GM20431 (cell line): ENCODE measurements around the gene LDLRAD3.
"Not testable (repeated sequence)": the region's sequence is repeated elsewhere in the genome, so short reads cannot be mapped to it uniquely, and the experiment has no call there.

Experiments
- in situ Hi-C: fragments of 300-500 bp; cut with MseI, MboI; formaldehyde crosslinking; loops from one replicate; pipeline ENCODE4 v1.15.0; 2020; ENCODE audit warnings: low sequenced_read_pairs; ENCODE audit not compliant: unreplicated experiment

The LDLRAD3 gene

GRCh38 chr11:36037031-36037430, 93.2 kb downstream of the LDLRAD3 start:
- in situ Hi-C loops = no loop called here

DNA sequence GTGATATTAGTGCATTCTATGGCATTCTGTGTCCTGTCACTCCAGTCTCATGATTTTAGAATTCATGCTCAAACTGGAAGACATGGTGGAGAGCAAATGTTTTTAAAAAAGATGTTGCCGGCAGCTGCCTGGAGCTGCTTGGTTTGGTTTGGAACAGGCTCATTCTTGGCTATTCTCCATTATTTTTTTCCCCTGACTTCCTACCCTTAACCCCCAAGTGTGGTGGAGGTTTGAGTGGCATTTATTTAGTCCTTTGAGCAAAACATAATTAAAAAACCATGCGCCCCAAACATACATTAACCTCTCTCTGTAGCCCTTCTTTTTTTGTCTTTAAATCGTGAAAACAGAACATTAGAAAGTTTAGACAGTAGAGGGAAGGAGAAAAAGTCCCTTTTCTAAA, 94.7 kb downstream of the LDLRAD3 start:
- in situ Hi-C loops = no loop called here

- in situ Hi-C loops = no loop called here
These were observed 95.6 kb downstream of the LDLRAD3 start for GRCh38 chr11:36039471-36039870.

- in situ Hi-C loops = no loop called here
These were observed 98.2 kb downstream of the LDLRAD3 start for GRCh38 chr11:36041988-36042611.

- in situ Hi-C loops = no loop called here
These were observed 100.8 kb downstream of the LDLRAD3 start for GRCh38 chr11:36044636-36045035.

GRCh38 chr11:36045945-36046344, 102.1 kb downstream of the LDLRAD3 start:
- in situ Hi-C loops = not testable (repeated sequence)

DNA sequence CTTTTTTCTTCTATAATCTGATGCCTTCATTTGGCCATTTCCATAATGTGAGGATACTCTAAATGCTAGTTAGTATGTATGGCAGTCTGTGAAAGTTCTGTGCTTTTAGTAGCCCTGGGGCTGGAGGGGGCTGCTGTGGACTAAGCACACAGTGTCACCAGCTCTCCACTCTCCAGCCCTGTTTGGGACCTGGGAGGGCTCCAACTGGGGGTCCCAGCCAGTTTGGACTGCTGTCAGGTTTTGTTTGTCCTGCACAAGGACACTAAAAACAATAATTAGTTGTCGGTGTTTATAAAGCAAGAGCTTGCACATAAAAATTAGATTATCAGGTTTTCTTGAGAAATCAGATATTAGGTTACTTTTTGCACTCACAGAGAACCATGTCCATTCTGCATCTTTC, 103.1 kb downstream of the LDLRAD3 start:
- in situ Hi-C loops = no loop called here

DNA sequence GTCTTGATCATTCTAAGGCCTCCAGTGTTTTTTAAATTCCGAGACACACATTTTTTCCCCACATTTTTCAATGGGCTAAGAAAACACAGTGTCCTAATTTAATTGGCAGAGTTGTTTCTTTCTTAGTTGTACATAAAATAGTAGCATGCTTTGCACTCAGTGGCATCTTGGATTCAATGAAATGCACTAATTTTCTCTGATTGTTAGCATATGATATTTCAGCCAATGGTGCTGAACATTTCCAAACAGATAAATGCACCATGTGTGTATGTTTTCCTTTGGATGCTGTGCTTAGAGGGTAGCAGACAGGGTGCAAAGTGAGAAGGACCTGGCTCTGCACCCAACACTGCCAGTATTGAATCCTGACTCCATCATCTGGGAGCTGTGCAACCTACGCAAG, 103.5 kb downstream of the LDLRAD3 start:
- in situ Hi-C loops = no loop called here

- in situ Hi-C loops = no loop called here
These were observed 104.8 kb downstream of the LDLRAD3 start for GRCh38 chr11:36048496-36049247.

DNA sequence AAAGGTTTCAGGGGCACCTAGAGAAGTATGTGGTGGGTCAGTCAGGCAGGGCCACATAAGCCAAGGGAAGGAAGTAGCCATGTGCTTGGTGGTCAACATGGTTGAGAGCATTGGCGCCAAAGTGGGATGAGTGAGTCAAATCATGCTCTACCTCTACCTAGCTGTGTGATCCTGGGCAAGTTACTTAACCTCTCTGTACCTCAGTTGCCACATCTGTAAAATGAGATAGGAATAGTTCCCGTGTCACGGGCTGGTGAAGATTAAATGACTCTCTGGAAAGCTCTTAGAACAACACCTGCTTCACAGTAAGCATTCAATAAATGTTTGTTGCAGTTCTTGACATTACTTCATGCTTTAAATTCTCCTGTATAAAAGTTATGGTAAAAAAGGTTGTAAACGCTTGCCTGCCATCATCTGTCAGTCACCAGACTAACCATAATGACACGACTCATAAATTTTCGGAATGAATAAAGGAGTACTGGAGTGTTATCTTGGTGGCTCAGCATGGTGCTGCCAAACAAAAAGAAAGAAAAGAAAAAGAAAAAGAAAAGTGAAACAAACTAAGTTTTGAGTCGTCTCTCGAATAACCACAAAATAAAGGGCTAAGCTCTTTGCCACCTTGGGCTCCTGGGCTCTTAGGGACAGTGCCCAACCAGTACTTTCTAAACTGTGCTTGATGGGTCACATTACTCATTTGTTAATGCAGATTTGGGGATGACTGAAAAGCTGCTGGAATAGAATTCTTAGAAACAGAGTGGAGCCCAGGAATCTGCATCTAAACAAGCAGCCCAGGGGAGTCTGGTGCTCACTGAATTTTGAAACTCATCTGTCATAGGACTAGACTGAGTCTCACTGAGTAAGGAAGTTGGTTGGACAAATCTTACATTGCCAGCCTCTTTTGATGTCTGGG, 107.6 kb downstream of the LDLRAD3 start:
- in situ Hi-C loops = no loop called here

GRCh38 chr11:36053281-36053680, 109.4 kb downstream of the LDLRAD3 start:
- in situ Hi-C loops = no loop called here

DNA sequence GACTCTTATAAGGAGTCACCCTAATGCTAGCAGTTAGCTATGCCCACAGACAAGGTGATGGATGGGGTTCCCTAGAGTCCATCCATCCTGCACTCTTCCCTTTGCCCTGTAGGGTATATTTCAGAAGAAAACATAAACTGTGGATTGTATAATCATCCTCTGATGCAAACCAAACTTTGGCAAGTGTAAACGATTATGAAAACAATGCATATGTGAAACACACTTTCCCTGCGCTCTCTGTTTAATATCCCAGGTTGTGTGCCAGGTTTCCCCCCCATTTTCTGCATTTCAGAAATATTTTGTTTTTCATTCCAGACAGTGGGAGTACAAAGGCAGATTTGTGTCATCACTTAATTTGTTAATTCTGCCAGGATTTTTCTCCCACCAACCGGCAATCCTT, 110.0 kb downstream of the LDLRAD3 start:
- in situ Hi-C loops = no loop called here

DNA sequence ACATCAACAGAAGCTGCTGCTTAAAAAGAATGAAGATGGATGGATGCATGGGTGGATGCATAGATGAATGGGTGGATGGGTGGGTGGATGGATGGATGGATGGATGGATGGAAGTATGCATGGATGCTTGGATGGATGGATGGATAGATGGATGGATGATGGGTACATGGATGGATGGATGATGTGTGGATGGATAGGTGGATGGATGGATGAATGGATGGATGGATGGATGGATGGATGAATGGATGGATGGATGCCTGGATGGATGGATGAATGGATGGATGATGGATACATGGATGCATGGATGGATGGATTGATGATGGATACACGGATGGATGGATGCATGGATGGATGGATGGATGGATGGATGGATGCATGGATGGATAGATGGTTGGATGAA, 110.8 kb downstream of the LDLRAD3 start:
- in situ Hi-C loops = no loop called here

GRCh38 chr11:36056160-36056751, 112.4 kb downstream of the LDLRAD3 start:
- in situ Hi-C loops = no loop called here

DNA sequence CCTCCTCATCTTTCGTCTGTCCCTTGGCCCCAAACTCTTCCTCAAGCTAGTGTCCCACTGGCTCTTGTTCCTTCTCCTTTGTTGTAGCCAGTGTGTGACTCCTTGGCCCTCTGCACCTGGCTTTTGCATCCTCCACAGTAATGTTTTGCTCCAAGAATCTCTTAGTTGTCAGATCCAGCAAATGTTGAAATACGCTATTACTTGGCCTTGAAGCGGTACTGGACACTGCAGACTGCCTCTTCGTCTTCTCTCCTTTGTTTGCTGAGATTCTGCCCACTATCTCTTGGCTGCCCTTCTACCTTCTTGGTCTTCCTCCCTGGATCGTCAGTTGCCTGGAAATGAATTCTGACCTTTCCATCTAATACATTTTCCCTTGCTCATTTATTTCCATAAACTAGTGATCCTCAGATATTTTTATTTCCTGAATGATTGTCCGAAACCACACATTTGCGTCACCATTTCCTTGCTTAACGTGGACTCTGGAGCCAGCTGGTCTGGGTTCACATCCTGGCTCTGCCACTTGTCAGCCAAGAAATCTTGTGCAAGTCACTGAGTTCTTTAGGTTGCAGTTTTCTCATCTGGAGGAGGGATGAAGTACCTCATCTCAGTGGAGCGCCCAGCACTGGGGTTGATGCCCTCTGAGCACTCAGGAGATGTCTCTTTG, 113.6 kb downstream of the LDLRAD3 start:
- in situ Hi-C loops = no loop called here

- in situ Hi-C loops = no loop called here
These were observed 115.8 kb downstream of the LDLRAD3 start for GRCh38 chr11:36059660-36060059.

DNA sequence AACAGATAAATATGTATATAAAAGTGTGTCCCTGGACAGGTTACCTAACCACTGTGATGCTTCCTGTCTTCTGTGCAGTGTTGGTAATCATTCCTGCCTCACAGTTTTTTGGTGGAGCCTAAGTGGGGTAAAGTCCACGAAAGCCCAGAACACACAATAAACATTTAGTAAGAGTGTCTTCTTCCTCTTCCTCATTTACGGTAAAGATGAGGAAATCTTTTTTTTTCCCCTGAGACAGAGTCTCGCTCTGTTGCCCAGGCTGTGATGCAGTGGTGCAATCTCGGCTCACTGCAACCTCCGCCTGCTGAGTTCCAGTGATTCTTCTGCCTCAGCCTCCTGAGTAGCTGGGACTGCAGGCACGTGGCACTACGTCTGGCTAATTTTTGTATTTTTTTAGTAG, 117.1 kb downstream of the LDLRAD3 start:
- in situ Hi-C loops = no loop called here

GRCh38 chr11:36061471-36061870, 117.6 kb downstream of the LDLRAD3 start:
- in situ Hi-C loops = no loop called here

DNA sequence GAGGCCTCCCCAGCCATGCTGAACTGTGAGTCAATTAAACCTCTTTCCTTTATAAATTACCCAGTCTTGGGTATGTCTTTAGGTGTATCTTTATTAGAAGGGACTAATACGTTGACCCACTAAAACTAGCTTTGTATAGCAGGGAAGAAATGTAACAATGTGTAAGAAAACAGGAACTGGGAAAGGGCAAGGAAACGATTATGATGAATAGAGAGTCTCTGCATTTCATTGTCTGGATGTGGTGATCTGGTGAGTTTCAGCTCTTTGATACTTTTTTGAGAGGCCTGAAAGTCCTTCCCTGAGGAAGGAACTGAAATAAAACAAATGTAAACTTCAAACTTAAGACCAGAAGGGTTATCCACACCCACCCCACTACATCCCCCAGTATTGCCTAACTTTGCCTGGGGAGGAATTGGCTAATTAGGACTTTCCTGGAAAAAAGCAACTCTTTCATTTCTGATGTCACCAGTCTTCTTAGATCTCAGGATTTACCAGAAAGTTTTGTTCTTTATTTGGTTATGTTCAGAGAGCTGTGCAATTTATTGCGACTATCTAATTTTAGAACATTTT, 119.0 kb downstream of the LDLRAD3 start:
- in situ Hi-C loops = no loop called here

DNA sequence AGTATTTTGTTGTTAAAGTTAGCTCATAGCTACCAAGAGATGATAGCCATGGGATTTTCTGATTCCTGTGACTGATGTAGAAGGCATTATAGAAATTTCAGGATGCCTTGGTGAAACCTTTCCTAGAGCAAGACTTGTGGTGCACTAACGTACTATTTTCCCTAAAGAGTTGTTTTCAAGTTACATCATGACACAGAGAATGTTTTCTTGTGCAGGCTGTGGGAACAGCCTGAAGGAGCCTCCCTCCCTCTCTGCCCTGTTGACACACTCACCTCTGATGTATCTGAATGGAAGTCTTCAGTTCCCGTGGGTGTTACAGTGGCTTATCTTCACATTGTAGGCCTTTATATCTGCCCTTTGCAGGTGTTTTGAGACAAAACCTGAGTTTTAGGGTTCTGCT, 121.6 kb downstream of the LDLRAD3 start:
- in situ Hi-C loops = no loop called here
